ENCODE measurements around the gene PLEKHO2. TPM values are rescaled to one million over a fixed set of nuclear protein-coding genes. Genes with fewer than 3 reads are reported as not detected.
A peak's percentile ranks its signal among the peaks of the same experiment; 100 is the strongest.

The PLEKHO2 gene
- total RNA-seq, 4 donors from 2014 or later, result 2.0 to 5.4 (median 3.3) TPM

GRCh38 chr15:64807751-64808222 lies 33.9 kb upstream of the PLEKHO2 start:
- Histone ChIP-seq H3K27me3 (no peaks in the 10 kb centered on the region), H3K4me1 (no peaks in the 10 kb centered on the region), H3K4me3 (no peak overlapping the region), H3K9me3 (no peaks in the 10 kb centered on the region), H3K36me3 (no peaks in the 10 kb centered on the region), H3K27ac (no peak overlapping the region)
- in situ Hi-C loops (cut with MboI; ENCODE audit: low sequenced_read_pairs in 4 of 4) (loop anchor here in 2 of 4 donors (5.0 kb wide), 1 partner anchor 75 kb away; no protein-coding TSS in a partner anchor), intact Hi-C loops (cut with DNase I; ENCODE audit: low total_unique reads) (no loop called here)
- DNase-seq, result no peak
- ATAC-seq, result no peak
- TF ChIP-seq POLR2A (IDR thresholded peaks at IDR 0.05) (no peak), CTCF (IDR thresholded peaks at IDR 0.05 in 4 of 5, conservative IDR thresholded peaks at IDR 0.05 in 1 of 5) (no peak)

GRCh38 chr15:64808785-64809453 lies 32.8 kb upstream of the PLEKHO2 start:
- TF ChIP-seq POLR2A (IDR thresholded peaks at IDR 0.05) (no peak), CTCF (IDR thresholded peaks at IDR 0.05 in 4 of 5, conservative IDR thresholded peaks at IDR 0.05 in 1 of 5) (no peak)
- H3K27me3 ChIP-seq, result no peaks in the 10 kb centered on the region
- intact Hi-C loops (cut with DNase I; ENCODE audit: low total_unique reads) (no loop called here), in situ Hi-C loops (cut with MboI; ENCODE audit: low sequenced_read_pairs in 4 of 4) (loop anchor here in 2 of 4 donors (5.0 kb wide), 1 partner anchor 77 kb away; no protein-coding TSS in a partner anchor)
- H3K36me3 ChIP-seq, result no peaks in the 10 kb centered on the region
- H3K27ac ChIP-seq, result no peak overlapping the region
- DNase-seq (no peak), ATAC-seq (no peak)
- H3K9me3 ChIP-seq, result no peaks in the 10 kb centered on the region
- no peak overlapping the region for H3K4me3 ChIP-seq
- H3K4me1 ChIP-seq, result no peaks in the 10 kb centered on the region

- no peak overlapping the region for H3K27ac ChIP-seq
- DNase-seq, result peak; percentile 54 to 55
- H3K9me3 ChIP-seq, result no peaks in the 10 kb centered on the region
- no peaks in the 10 kb centered on the region for H3K36me3 ChIP-seq
- in situ Hi-C loops (cut with MboI; ENCODE audit: low sequenced_read_pairs in 4 of 4) (loop anchor here (5.0 kb wide), 1 partner anchor 78 kb away; no protein-coding TSS in a partner anchor), intact Hi-C loops (cut with DNase I; ENCODE audit: low total_unique reads) (loop anchor here (1.0 to 5.0 kb wide), 2 partner anchors 79 to 123 kb away; no protein-coding TSS in a partner anchor)
- H3K4me1 ChIP-seq, result no peaks in the 10 kb centered on the region
- H3K27me3 ChIP-seq, result no peaks in the 10 kb centered on the region
- no peak for TF ChIP-seq POLR2A (IDR thresholded peaks at IDR 0.05)
- TF ChIP-seq CTCF (IDR thresholded peaks at IDR 0.05 in 4 of 5, conservative IDR thresholded peaks at IDR 0.05 in 1 of 5), result peak; percentile 63 to 95 (median 92)
- peak; percentile 80 to 88 for ATAC-seq
- no peak overlapping the region for H3K4me3 ChIP-seq
Observed at GRCh38 chr15:64809649-64810496, 31.8 kb upstream of the PLEKHO2 start.

GRCh38 chr15:64810497-64811326 lies 31.0 kb upstream of the PLEKHO2 start:
- no peak overlapping the region for H3K4me3 ChIP-seq
- no peaks in the 10 kb centered on the region for H3K27me3 ChIP-seq
- intact Hi-C loops (cut with DNase I; ENCODE audit: low total_unique reads), result loop anchor here (1.0 to 5.0 kb wide), 2 partner anchors 79 to 123 kb away; no protein-coding TSS in a partner anchor
- no peak for TF ChIP-seq POLR2A (IDR thresholded peaks at IDR 0.05)
- no peak for TF ChIP-seq CTCF (IDR thresholded peaks at IDR 0.05 in 4 of 5, conservative IDR thresholded peaks at IDR 0.05 in 1 of 5)
- no peak overlapping the region for H3K27ac ChIP-seq
- ATAC-seq (no peak), DNase-seq (no peak)
- no peaks in the 10 kb centered on the region for H3K9me3 ChIP-seq
- H3K36me3 ChIP-seq, result no peaks in the 10 kb centered on the region
- H3K4me1 ChIP-seq, result no peaks in the 10 kb centered on the region
- in situ Hi-C loops (cut with MboI; ENCODE audit: low sequenced_read_pairs in 4 of 4), result loop anchor here in 2 of 4 donors (5.0 kb wide), 1 partner anchor 78 kb away; no protein-coding TSS in a partner anchor
